ENCODE measurements around the gene ATP1B1. TPM values are rescaled to one million over a fixed set of nuclear protein-coding genes. Genes with fewer than 3 reads are reported as not detected.
"Not testable (repeated sequence)": the region's sequence is repeated elsewhere in the genome, so short reads cannot be mapped to it uniquely, and the experiment has no call there.

The ATP1B1 gene
- total RNA-seq, 2 experiments from 2014 or later: 12.2 to 13.3 TPM

- Mint-ChIP-seq H3K9me3 (no peaks in the 10 kb centered on the region), H3K4me1 (peaks cover 32% of the 10 kb centered on the region), H3K27me3 (no peaks in the 10 kb centered on the region), H3K4me3 (no peak overlapping the region), H3K27ac (no peak overlapping the region), H3K36me3 (peaks cover 35% of the 10 kb centered on the region)
- POLR2A ChIA-PET: no interaction called here
- DNase-seq (no peak), ATAC-seq (ENCODE audit: low read depth) (no peak)
These were observed 5.8 kb downstream of the ATP1B1 start for GRCh38 chr1:169112241-169112640.

- Mint-ChIP-seq H3K4me1 (peaks cover 20% of the 10 kb centered on the region), H3K9me3 (no peaks in the 10 kb centered on the region), H3K36me3 (peaks cover 35% of the 10 kb centered on the region), H3K27ac (no peak overlapping the region), H3K4me3 (no peak overlapping the region), H3K27me3 (no peaks in the 10 kb centered on the region)
- no peak for DNase-seq
- POLR2A ChIA-PET: no interaction called here
- no peak for ATAC-seq (ENCODE audit: low read depth)
These were observed 7.2 kb downstream of the ATP1B1 start for GRCh38 chr1:169113613-169114119.

GRCh38 chr1:169115891-169116585, 9.5 kb downstream of the ATP1B1 start:
- POLR2A ChIA-PET: no interaction called here
- H3K27ac Mint-ChIP-seq: no peak overlapping the region
- peaks cover 3% of the 10 kb centered on the region for H3K4me1 Mint-ChIP-seq
- ATAC-seq (ENCODE audit: low read depth) (no peak), DNase-seq (no peak)
- no peaks in the 10 kb centered on the region for H3K27me3 Mint-ChIP-seq
- peaks cover 41% of the 10 kb centered on the region for H3K36me3 Mint-ChIP-seq
- H3K9me3 Mint-ChIP-seq: no peaks in the 10 kb centered on the region
- H3K4me3 Mint-ChIP-seq: no peak overlapping the region

GRCh38 chr1:169117014-169117413, 10.5 kb downstream of the ATP1B1 start:
- no peak overlapping the region for H3K4me3 Mint-ChIP-seq
- H3K36me3 Mint-ChIP-seq: peaks cover 37% of the 10 kb centered on the region
- POLR2A ChIA-PET: no interaction called here
- ATAC-seq (ENCODE audit: low read depth) (no peak), DNase-seq (no peak)
- no peaks in the 10 kb centered on the region for H3K27me3 Mint-ChIP-seq
- peaks cover 3% of the 10 kb centered on the region for H3K4me1 Mint-ChIP-seq
- no peaks in the 10 kb centered on the region for H3K9me3 Mint-ChIP-seq
- no peak overlapping the region for H3K27ac Mint-ChIP-seq

- Mint-ChIP-seq H3K27ac (no peak overlapping the region), H3K4me1 (peaks cover 3% of the 10 kb centered on the region), H3K4me3 (no peak overlapping the region), H3K9me3 (no peaks in the 10 kb centered on the region), H3K27me3 (no peaks in the 10 kb centered on the region), H3K36me3 (peaks cover 34% of the 10 kb centered on the region)
- POLR2A ChIA-PET: no interaction called here
- ATAC-seq (ENCODE audit: low read depth) (no peak), DNase-seq (no peak)
These were observed 11.1 kb downstream of the ATP1B1 start for GRCh38 chr1:169117599-169117998.

- H3K9me3 Mint-ChIP-seq: no peaks in the 10 kb centered on the region
- peaks cover 35% of the 10 kb centered on the region for H3K36me3 Mint-ChIP-seq
- no peak for DNase-seq
- H3K27ac Mint-ChIP-seq: no peak overlapping the region
- H3K27me3 Mint-ChIP-seq: no peaks in the 10 kb centered on the region
- ATAC-seq (ENCODE audit: low read depth): no peak
- H3K4me1 Mint-ChIP-seq: peaks cover 3% of the 10 kb centered on the region
- no peak overlapping the region for H3K4me3 Mint-ChIP-seq
- POLR2A ChIA-PET: no interaction called here
These were observed 11.7 kb downstream of the ATP1B1 start for GRCh38 chr1:169118227-169118626.

GRCh38 chr1:169119405-169119804, 12.9 kb downstream of the ATP1B1 start:
- ATAC-seq (ENCODE audit: low read depth) (no peak), DNase-seq (no peak)
- Mint-ChIP-seq H3K9me3 (no peaks in the 10 kb centered on the region), H3K36me3 (peaks cover 29% of the 10 kb centered on the region), H3K27ac (no peak overlapping the region), H3K4me1 (peaks cover 3% of the 10 kb centered on the region), H3K4me3 (no peak overlapping the region), H3K27me3 (no peaks in the 10 kb centered on the region)
- POLR2A ChIA-PET: interaction anchor here (1.1 kb wide), 1 partner anchor 9 kb away, joined by 4 read pairs; no protein-coding TSS in a partner anchor

- Mint-ChIP-seq H3K4me3 (no peak overlapping the region), H3K27me3 (no peaks in the 10 kb centered on the region), H3K27ac (no peak overlapping the region), H3K9me3 (no peaks in the 10 kb centered on the region), H3K36me3 (peaks cover 31% of the 10 kb centered on the region), H3K4me1 (peaks cover 3% of the 10 kb centered on the region)
- DNase-seq (no peak), ATAC-seq (ENCODE audit: low read depth) (no peak)
- POLR2A ChIA-PET: interaction anchor here (1.1 kb wide), 1 partner anchor 10 kb away, joined by 4 read pairs; no protein-coding TSS in a partner anchor
These were observed 13.6 kb downstream of the ATP1B1 start for GRCh38 chr1:169120066-169120465.

- ATAC-seq (ENCODE audit: low read depth) (no peak), DNase-seq (no peak)
- H3K36me3 Mint-ChIP-seq: peaks cover 31% of the 10 kb centered on the region
- no peaks in the 10 kb centered on the region for H3K9me3 Mint-ChIP-seq
- H3K27ac Mint-ChIP-seq: no peak overlapping the region
- H3K27me3 Mint-ChIP-seq: no peaks in the 10 kb centered on the region
- peaks cover under 1% of the 10 kb centered on the region for H3K4me1 Mint-ChIP-seq
- POLR2A ChIA-PET: no interaction called here
- no peak overlapping the region for H3K4me3 Mint-ChIP-seq
These were observed 14.8 kb downstream of the ATP1B1 start for GRCh38 chr1:169121146-169121923.

GRCh38 chr1:169122976-169123375, 16.5 kb downstream of the ATP1B1 start:
- Mint-ChIP-seq H3K36me3 (peaks cover 29% of the 10 kb centered on the region), H3K27ac (no peak overlapping the region), H3K9me3 (no peaks in the 10 kb centered on the region), H3K4me3 (no peak overlapping the region), H3K4me1 (no peaks in the 10 kb centered on the region), H3K27me3 (no peaks in the 10 kb centered on the region)
- DNase-seq: no peak
- ATAC-seq (ENCODE audit: low read depth): no peak
- POLR2A ChIA-PET: no interaction called here

- Mint-ChIP-seq H3K36me3 (peaks cover 34% of the 10 kb centered on the region), H3K27ac (no peak overlapping the region), H3K4me1 (no peaks in the 10 kb centered on the region), H3K27me3 (no peaks in the 10 kb centered on the region), H3K9me3 (no peaks in the 10 kb centered on the region), H3K4me3 (no peak overlapping the region)
- POLR2A ChIA-PET: no interaction called here
- DNase-seq (no peak), ATAC-seq (ENCODE audit: low read depth) (no peak)
These were observed 18.0 kb downstream of the ATP1B1 start for GRCh38 chr1:169124459-169124858.

GRCh38 chr1:169125597-169125996, 19.1 kb downstream of the ATP1B1 start:
- H3K27ac Mint-ChIP-seq; H3K4me1 Mint-ChIP-seq; POLR2A ChIA-PET; H3K9me3 Mint-ChIP-seq; H3K27me3 Mint-ChIP-seq; H3K4me3 Mint-ChIP-seq; DNase-seq; ATAC-seq (ENCODE audit: low read depth): not testable (repeated sequence)
- H3K36me3 Mint-ChIP-seq: peaks cover 38% of the 10 kb centered on the region

- no peaks in the 10 kb centered on the region for H3K4me1 Mint-ChIP-seq
- no peak overlapping the region for H3K27ac Mint-ChIP-seq
- no peaks in the 10 kb centered on the region for H3K27me3 Mint-ChIP-seq
- H3K9me3 Mint-ChIP-seq: no peaks in the 10 kb centered on the region
- peaks cover 42% of the 10 kb centered on the region for H3K36me3 Mint-ChIP-seq
- POLR2A ChIA-PET: no interaction called here
- H3K4me3 Mint-ChIP-seq: no peak overlapping the region
- no peak for DNase-seq
- no peak for ATAC-seq (ENCODE audit: low read depth)
These were observed 19.8 kb downstream of the ATP1B1 start for GRCh38 chr1:169126335-169126734.

GRCh38 chr1:169127305-169127704, 20.8 kb downstream of the ATP1B1 start:
- no peaks in the 10 kb centered on the region for H3K4me1 Mint-ChIP-seq
- no peaks in the 10 kb centered on the region for H3K9me3 Mint-ChIP-seq
- DNase-seq: no peak
- H3K36me3 Mint-ChIP-seq: peaks cover 40% of the 10 kb centered on the region
- H3K27me3 Mint-ChIP-seq: no peaks in the 10 kb centered on the region
- H3K4me3 Mint-ChIP-seq: no peak overlapping the region
- H3K27ac Mint-ChIP-seq: no peak overlapping the region
- POLR2A ChIA-PET: no interaction called here
- no peak for ATAC-seq (ENCODE audit: low read depth)
